CMK (cell line): ENCODE measurements around the gene TLR2.

Source experiments
- DNase-seq: peaks from one replicate; pipeline ENCODE4 v3.0.0-alpha.2; 2010; ENCODE audit warnings: low read depth

Gene TLR2

DNA sequence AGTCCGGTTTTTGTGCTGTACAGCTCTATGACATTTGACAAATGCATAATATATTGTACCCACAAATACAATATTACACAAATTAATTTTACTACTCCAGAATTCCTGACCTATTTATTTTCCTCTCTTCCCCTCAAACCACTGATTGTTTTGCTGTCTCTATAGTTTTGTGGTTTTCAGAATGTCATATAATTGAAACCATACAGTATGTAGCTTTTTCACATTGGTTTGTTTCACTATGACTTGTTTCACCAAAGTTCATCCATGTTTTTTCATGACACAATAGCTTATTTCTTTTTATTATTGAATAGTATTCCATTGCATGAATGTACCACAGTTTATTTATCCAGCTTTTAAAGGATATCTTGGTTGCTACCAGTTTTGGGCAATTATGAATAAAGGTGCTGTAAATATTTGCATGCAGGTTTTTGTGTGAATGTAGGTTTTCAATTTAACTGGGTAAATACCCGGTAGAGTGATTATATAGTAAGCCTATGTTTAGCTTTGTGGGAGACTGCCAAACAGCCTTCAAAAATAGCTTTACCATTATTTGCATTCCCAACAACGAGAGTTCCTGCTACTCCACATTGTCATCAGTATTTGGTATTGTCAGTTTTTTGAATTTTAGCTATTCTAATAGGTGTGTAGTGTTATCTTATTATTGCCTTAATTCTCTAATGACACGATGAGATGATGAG lies 49.8 kb downstream of the TLR2 start:
- DNase-seq = no peak

- DNase-seq = no peak
Measured at GRCh38 chr4:153735906-153736461, 51.9 kb downstream of the TLR2 start.

DNA sequence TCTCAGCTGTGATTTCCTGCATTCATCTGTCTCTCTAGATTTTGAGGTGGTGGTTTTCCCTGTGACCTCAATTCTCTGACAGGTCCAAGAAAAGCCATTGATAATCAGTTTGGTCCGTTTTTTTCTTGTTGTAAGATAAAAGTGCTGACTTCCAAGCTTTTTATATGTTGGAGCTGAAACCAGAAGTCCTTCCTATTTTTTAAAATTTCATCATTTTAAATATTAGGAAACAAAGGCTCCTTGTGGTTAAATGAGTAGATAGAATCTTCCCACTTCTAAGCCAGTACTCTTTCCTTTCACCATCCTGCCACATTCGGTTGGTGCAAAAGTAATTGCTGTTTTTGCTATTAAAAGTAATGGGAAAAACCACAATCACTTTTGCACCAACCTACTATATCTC lies 57.5 kb downstream of the TLR2 start:
- no peak for DNase-seq

DNA sequence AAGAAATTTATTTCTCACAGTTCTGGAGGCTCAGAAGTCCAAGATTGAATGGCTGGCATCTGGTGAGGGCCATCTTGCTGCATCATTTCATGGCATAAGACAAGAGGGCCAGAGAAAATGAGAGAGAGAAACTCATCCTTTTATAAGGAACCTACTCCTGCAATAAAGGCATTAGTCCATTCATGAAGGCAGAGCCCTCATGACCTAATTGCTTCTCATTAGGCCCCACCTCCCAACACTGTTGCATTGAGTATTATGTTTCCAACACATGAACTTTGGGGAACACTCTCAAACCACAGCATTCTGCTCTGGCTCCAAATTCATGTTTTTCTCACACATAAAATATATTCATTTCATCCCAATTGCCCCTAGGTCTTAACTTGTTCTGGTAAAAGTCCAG lies 61.6 kb downstream of the TLR2 start:
- DNase-seq = no peak

DNA sequence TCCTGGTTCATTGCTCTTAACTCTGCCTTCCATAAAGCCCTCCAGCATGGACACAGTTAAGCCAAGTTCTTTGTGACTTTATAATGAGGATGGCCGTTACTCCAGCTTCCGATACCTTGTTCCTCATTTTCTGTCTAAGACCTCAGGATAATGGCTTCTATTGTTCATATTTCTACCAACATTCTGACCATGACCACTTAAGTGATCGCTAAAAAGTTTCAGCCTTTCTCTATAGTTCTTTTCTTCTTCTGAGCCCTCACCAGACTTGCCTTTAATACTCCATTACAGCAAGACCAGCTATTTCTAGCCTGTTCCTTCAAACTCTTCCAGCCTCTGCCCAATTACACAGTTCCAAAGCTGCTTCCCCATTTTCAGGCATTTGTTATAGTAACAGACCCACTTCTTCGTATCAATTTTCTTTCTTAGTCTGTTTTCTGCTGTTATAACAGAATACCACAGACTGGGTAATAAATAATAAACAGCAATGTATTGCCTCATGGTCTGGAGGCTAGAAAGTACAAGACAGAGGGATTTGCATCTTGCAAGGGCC lies 63.4 kb downstream of the TLR2 start:
- no peak for DNase-seq

- DNase-seq = no peak
Measured at GRCh38 chr4:153748378-153748777, 64.3 kb downstream of the TLR2 start.

DNA sequence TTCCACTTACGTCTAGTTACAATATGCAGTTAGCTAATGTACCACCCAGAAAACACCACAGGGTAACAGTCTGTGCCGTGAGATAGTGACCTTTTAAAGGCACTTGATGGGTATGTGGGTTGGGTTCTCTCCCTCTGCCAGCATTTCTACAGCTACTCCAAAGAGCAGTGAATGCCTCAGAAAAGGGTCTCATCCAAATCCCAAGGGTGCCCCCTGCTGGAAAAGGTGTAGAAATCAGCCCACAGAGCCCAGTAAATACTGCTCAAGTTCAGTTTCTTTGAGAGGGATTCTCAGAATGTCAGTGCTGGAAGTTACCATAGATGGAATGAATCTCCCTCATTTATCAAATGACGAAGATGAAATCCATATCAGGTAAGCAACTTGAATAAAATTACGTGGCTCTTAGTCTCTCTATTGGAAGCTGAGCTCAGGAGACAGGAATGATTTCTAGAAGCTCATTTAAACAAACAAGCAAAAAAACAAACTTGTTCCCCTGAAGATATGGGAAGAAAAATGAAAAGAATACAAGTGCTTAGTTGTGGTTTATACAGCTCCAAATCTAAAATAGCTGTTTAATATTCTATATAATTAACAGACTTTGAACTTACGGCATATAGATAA lies 66.2 kb downstream of the TLR2 start:
- DNase-seq = peak; percentile 36

- DNase-seq = no peak
Measured at GRCh38 chr4:153755186-153755585, 71.1 kb downstream of the TLR2 start.
